Endothelial cell of umbilical vein (primary cell): ENCODE results near the gene SCGB1D2. TPM values are rescaled to one million over a fixed set of nuclear protein-coding genes. Genes with fewer than 3 reads are reported as not detected.

Source experiments
- BruUV-seq: library from RNA; stranded (reverse); fragments of 400-500 nt; replicated peaks from 2 replicates; lab custom pipeline; 2021; lab: Mats Ljungman, UMichigan
- CTCF ChIA-PET: fragments of 300-600, 350-600 bp; sonication (Branson Sonifier 250); formaldehyde crosslinking; loops from one replicate; lab custom pipeline; 2021; ENCODE audit warnings: antibody characterized with exemption, inconsistent platforms; lab: Charles Lee
- POLR2A ChIA-PET: fragments of 300-600, 350-600 bp; sonication (Branson Sonifier 250); formaldehyde crosslinking; loops from one replicate; lab custom pipeline; 2021; ENCODE audit warnings: antibody characterized with exemption, inconsistent platforms; lab: Charles Lee
- DNase-seq: peaks from one replicate; pipeline ENCODE4 v3.0.0-alpha.2; 2011; ENCODE audit warnings: low read depth, low spot score
- FAIRE-seq: peaks from 2 replicates; lab custom pipeline; 2011; peaks lifted over from hg19 to GRCh38; lab: Jason Lieb, UNC
- H2AFZ ChIP-seq: 2 replicates; pipeline ENCODE4 v1.6.0; 2012; ENCODE audit warnings: low read depth, low read length, control low read depth, inconsistent platforms
- H3K27ac ChIP-seq: 2 replicates; pipeline ENCODE4 v1.5.1; 2011; ENCODE audit warnings: low read depth, mild to moderate bottlenecking, control low read depth, low read length, moderate library complexity; ENCODE audit not compliant: insufficient read depth
- H3K27me3 ChIP-seq, 2 experiments: 2 replicates each; pipeline versions ENCODE4 v1.6.0 to v1.6.1; 2011; ENCODE audit warnings: low read length in 2 of 2, mixed read lengths in 1 of 2; ENCODE audit not compliant: control insufficient read depth in 2 of 2, insufficient read depth in 2 of 2
- H3K36me3 ChIP-seq, 2 experiments: 2 replicates in 1 of 2; 3 replicates in 1 of 2; pipeline ENCODE4 v1.5.1; 2011; ENCODE audit warnings: low read length in 2 of 2, mild to moderate bottlenecking in 1 of 2, moderate library complexity in 1 of 2; ENCODE audit not compliant: control insufficient read depth in 2 of 2, insufficient read depth in 2 of 2; ENCODE audit errors: extremely low read depth in 1 of 2
- H3K4me1 ChIP-seq: 3 replicates; pipeline ENCODE4 v1.5.1; 2011; ENCODE audit warnings: mild to moderate bottlenecking, low read length; ENCODE audit not compliant: control insufficient read depth, insufficient read depth; ENCODE audit errors: extremely low read depth
- H3K4me2 ChIP-seq: 2 replicates; pipeline ENCODE4 v1.6.1; 2011; ENCODE audit warnings: low read length, control low read depth, mixed read lengths; ENCODE audit not compliant: insufficient read depth
- H3K4me3 ChIP-seq, 3 experiments: fragments of 200-600 bp in 1 of 3; sonication (generic), shearing (Covaris generic) in 1 of 3; replicated peaks in 1 of 3; 2 replicates each; pipeline ENCODE4 v1.5.1; 2011 to 2016; ENCODE audit warnings: control low read depth in 3 of 3, low read length in 3 of 3, mild to moderate bottlenecking in 2 of 3, inconsistent platforms in 1 of 3, low read depth in 1 of 3, moderate library complexity in 1 of 3; ENCODE audit not compliant: insufficient read depth in 1 of 3
- H3K79me2 ChIP-seq: 2 replicates; pipeline ENCODE4 v1.6.0; 2012; ENCODE audit warnings: low read length, inconsistent platforms; ENCODE audit not compliant: control insufficient read depth, insufficient read depth
- H3K9ac ChIP-seq: replicated peaks from 2 replicates; pipeline ENCODE3; 2011; ENCODE audit warnings: low read length, control low read depth; ENCODE audit not compliant: insufficient read depth; ENCODE audit errors: extremely low read depth
- H3K9me1 ChIP-seq: replicated peaks from 3 replicates; pipeline ENCODE4 v1.6.0; 2011; ENCODE audit warnings: mild to moderate bottlenecking, low read length; ENCODE audit not compliant: control insufficient read depth, insufficient read depth; ENCODE audit errors: extremely low read depth
- H3K9me3 ChIP-seq: replicated peaks from 2 replicates; pipeline ENCODE4 v1.5.1; 2012; ENCODE audit warnings: low read length, inconsistent platforms; ENCODE audit not compliant: control insufficient read depth, insufficient read depth
- H4K20me1 ChIP-seq: replicated peaks from 2 replicates; pipeline ENCODE3; 2011; ENCODE audit warnings: mild to moderate bottlenecking, low read length; ENCODE audit not compliant: control insufficient read depth, insufficient read depth; ENCODE audit errors: extremely low read depth
- CTCF ChIP-seq, 2 donors: IDR thresholded peaks; 1 replicate in 1 of 2; 2 replicates in 1 of 2; pipeline ENCODE4 v1.5.1; 2011; ENCODE audit warnings: low read length in 2 of 2, mild to moderate bottlenecking in 2 of 2, moderate library complexity in 2 of 2, control low read depth in 1 of 2, inconsistent platforms in 1 of 2, low read depth in 1 of 2; ENCODE audit not compliant: insufficient read depth in 1 of 2; ENCODE audit errors: extremely low read depth in 1 of 2
- EZH2 ChIP-seq: IDR thresholded peaks from 2 replicates; pipeline ENCODE4 v1.6.1; 2012; ENCODE audit warnings: borderline replicate concordance, low read depth, mild to moderate bottlenecking, moderate library complexity, low read length, inconsistent platforms; ENCODE audit not compliant: severe bottlenecking
- GATA2 ChIP-seq: IDR thresholded peaks from 2 replicates; pipeline ENCODE4 v1.7.0; 2011; ENCODE audit warnings: low read depth, mild to moderate bottlenecking, moderate library complexity, mixed read lengths, low read length; ENCODE audit not compliant: insufficient read length, insufficient read depth
- JUN ChIP-seq: IDR thresholded peaks from 2 replicates; pipeline ENCODE4 v1.6.1; 2011; ENCODE audit warnings: borderline replicate concordance, low read depth; ENCODE audit not compliant: insufficient read length, insufficient read depth
- MYC ChIP-seq: IDR thresholded peaks from one replicate; pipeline ENCODE4 v1.6.1; 2011; ENCODE audit warnings: mild to moderate bottlenecking, low read depth, low read length
- POLR2A ChIP-seq: IDR thresholded peaks from 2 replicates; pipeline ENCODE4 v1.6.1; 2012; ENCODE audit warnings: low read depth, mild to moderate bottlenecking, control low read depth, low read length
- POLR2AphosphoS5 ChIP-seq: IDR thresholded peaks from 2 replicates; pipeline ENCODE4 v1.6.1; 2012; ENCODE audit warnings: low read depth, mild to moderate bottlenecking, control low read depth, low read length, moderate library complexity; ENCODE audit not compliant: insufficient read depth
- dilution Hi-C: fragments of 300-500 bp; cut with MboI; formaldehyde crosslinking; loops from one replicate; pipeline ENCODE4 v1.15.0; 2019; ENCODE audit warnings: low sequenced_read_pairs; ENCODE audit not compliant: extremely low pct_ligation_motif_present
- intact Hi-C: fragments of 100-400 bp; cut with micrococcal nuclease; formaldehyde crosslinking; loops from one replicate; pipeline ENCODE4 v1.10.0; 2022
- polyA plus RNA-seq, 4 experiments: library from polyadenylated mRNA; depleted of rRNA in 3 of 4; stranded (reverse) in 3 of 4; unstranded in 1 of 4; fragments of >200 nt; gene quantifications; 2 replicates each; pipeline versions ENCODE4 v1.2.1 to v1.2.3, GENCODE V29; 2011 to 2012; ENCODE audit warnings: missing spikeins in 1 of 4
- total RNA-seq: library from RNA; stranded (reverse); gene quantifications from 2 replicates; pipeline ENCODE4 v1.2.3, GENCODE V29; 2021

Gene SCGB1D2
- total and polyA plus RNA-seq, 2 donors (not counting 3 experiments of a cell fraction or from before 2014, with no cell fraction given): not detected

GRCh38 chr11:62237499-62237898, 4.5 kb upstream of the SCGB1D2 start:
- Histone ChIP-seq H3K9ac (no peak overlapping the region), H3K9me1 (no peaks in the 10 kb centered on the region), H3K27me3 (peaks cover 13 to 19% of the 10 kb centered on the region in 2 experiments), H4K20me1 (no peaks in the 10 kb centered on the region), H3K27ac (no peak overlapping the region), H3K9me3 (no peaks in the 10 kb centered on the region), H3K79me2 (no peaks in the 10 kb centered on the region), H3K36me3 (no peaks in the 10 kb centered on the region), H3K4me2 (no peak overlapping the region), H3K4me3 (no peak overlapping the region), H3K4me1 (no peaks in the 10 kb centered on the region), H2AFZ (no peak overlapping the region)
- TF ChIP-seq CTCF (IDR thresholded peaks at IDR 0.05; ENCODE audit: extremely low read depth in 1 of 2, insufficient read depth in 1 of 2, low read depth in 1 of 2, low read length in 2 of 2): no peak
- TF ChIP-seq EZH2: no peak
- no peak for TF ChIP-seq MYC
- no peak for TF ChIP-seq POLR2AphosphoS5
- TF ChIP-seq JUN: no peak
- no peak for TF ChIP-seq GATA2
- no peak for TF ChIP-seq POLR2A
- ChIA-PET POLR2A (interaction anchor here (0.7 kb wide), 1 partner anchor 638 kb away, joined by 3 read pairs; no protein-coding TSS in a partner anchor), CTCF (no interaction called here)
- FAIRE-seq: no peak
- dilution Hi-C loops (no loop called here), intact Hi-C loops (no loop called here)
- no TSS peak for BruUV-seq
- DNase-seq: no peak
